ENCODE data around the gene CFAP46.

DNA sequence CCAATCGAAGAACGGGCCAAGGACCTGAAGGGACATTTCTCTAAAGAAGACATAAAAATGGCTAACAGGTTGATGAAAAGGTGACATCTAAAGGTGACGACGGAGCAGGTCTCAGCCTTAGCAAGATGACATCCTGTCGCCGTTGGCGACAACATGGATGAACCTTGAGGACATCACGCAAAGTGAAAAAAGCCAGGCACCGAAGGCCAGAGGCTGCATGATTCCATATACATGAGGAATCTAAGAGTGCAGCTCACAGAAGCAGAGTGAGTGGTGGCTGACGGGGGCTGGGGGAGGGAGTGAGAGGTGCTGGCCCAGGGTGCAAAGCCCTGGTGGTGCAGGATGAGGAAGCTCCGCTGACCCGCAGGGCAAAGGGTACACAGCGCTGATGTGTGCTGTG is 122.3 kb downstream of the CFAP46 start:
- TF ChIP-seq YY1 (IDR thresholded peaks at IDR 0.05; ENCODE audit: insufficient read depth, insufficient read length): no peak
- no peak for TF ChIP-seq ZNF274 (IDR thresholded peaks at IDR 0.05; ENCODE audit: low read depth, low read length)
- no peak for TF ChIP-seq SUZ12 (IDR thresholded peaks at IDR 0.05; ENCODE audit: extremely low read depth, insufficient read depth, insufficient read length)
